Hepatocyte (in vitro differentiated cells): ENCODE data around the gene IPO11. TPM values are rescaled to one million over a fixed set of nuclear protein-coding genes. Genes with fewer than 3 reads are reported as not detected.
A peak's percentile ranks its signal among the peaks of the same experiment; 100 is the strongest.

Source experiments
- DNase-seq: peaks from one replicate; pipeline ENCODE4 v3.0.0-alpha.2; 2016; ENCODE audit warnings: low spot score
- H2AFZ ChIP-seq: fragments of 200-600 bp; sonication (generic); 2 replicates; pipeline ENCODE4 v1.6.0; 2016; ENCODE audit warnings: antibody characterized with exemption, mild to moderate bottlenecking
- H3K27ac ChIP-seq: fragments of 200-600 bp; sonication (generic); 2 replicates; pipeline ENCODE4 v1.5.1; 2016; ENCODE audit warnings: mild to moderate bottlenecking
- H3K27me3 ChIP-seq: fragments of 200-600 bp; sonication (generic); 2 replicates; pipeline ENCODE4 v1.6.1; 2016
- H3K36me3 ChIP-seq: fragments of 200-600 bp; sonication (generic); replicated peaks from 2 replicates; pipeline ENCODE4 v1.5.1; 2016; ENCODE audit warnings: low read depth; ENCODE audit not compliant: insufficient read depth
- H3K4me1 ChIP-seq: fragments of 200-600 bp; sonication (generic); 2 replicates; pipeline ENCODE4 v1.5.1; 2016; ENCODE audit warnings: mild to moderate bottlenecking, moderate library complexity; ENCODE audit not compliant: insufficient read depth
- H3K4me2 ChIP-seq: fragments of 200-600 bp; sonication (generic); 2 replicates; pipeline ENCODE4 v1.6.0; 2016
- H3K4me3 ChIP-seq: fragments of 200-600 bp; sonication (generic); 2 replicates; pipeline ENCODE4 v1.5.1; 2016; ENCODE audit warnings: mild to moderate bottlenecking
- H3K79me2 ChIP-seq: fragments of 200-600 bp; sonication (generic); 2 replicates; pipeline ENCODE4 v1.6.0; 2017; ENCODE audit warnings: mild to moderate bottlenecking
- H3K9me2 ChIP-seq: fragments of 200-600 bp; sonication (generic); replicated peaks from 2 replicates; pipeline ENCODE4 v1.6.0; 2017; ENCODE audit warnings: mild to moderate bottlenecking; ENCODE audit not compliant: insufficient read depth
- H3K9me3 ChIP-seq: fragments of 200-600 bp; sonication (generic); 2 replicates; pipeline ENCODE4 v1.5.1; 2016; ENCODE audit warnings: low read depth, mild to moderate bottlenecking
- H4K20me1 ChIP-seq: fragments of 200-600 bp; sonication (generic); 2 replicates; pipeline ENCODE4 v1.6.0; 2016; ENCODE audit warnings: mild to moderate bottlenecking; ENCODE audit not compliant: insufficient read depth, poor library complexity, severe bottlenecking
- EZH2 ChIP-seq: fragments of 200-600 bp; sonication (generic); IDR thresholded peaks from 2 replicates; pipeline ENCODE4 v1.6.1; 2016; ENCODE audit warnings: antibody characterized with exemption, mild to moderate bottlenecking, borderline replicate concordance
- EZH2phosphoT487 ChIP-seq: fragments of 200-600 bp; sonication (generic); IDR thresholded peaks from one replicate; pipeline ENCODE4 v1.6.1; 2018; ENCODE audit warnings: antibody characterized with exemption, mild to moderate bottlenecking, low read depth, moderate library complexity; ENCODE audit not compliant: unreplicated experiment, severe bottlenecking
- WGBS: methylation state at CpG from one replicate; pipeline ENCODE4 v1.1.6; 2016; ENCODE audit warnings: low lambda C conversion rate; ENCODE audit errors: missing lambda C conversion rate; 5-methylcytosine and 5-hydroxymethylcytosine counted together
- polyA plus RNA-seq: library from polyadenylated mRNA; unstranded; fragments of >200 nt; fragmentation: Nextera tagmentation; extraction: Ambion mirVana; gene quantifications from 2 replicates; pipeline ENCODE4 v1.2.1, GENCODE V29; 2016
- total RNA-seq: library from RNA; depleted of rRNA; stranded (reverse); fragments of >200 nt; gene quantifications from 2 replicates; pipeline ENCODE4 v1.2.3, GENCODE V29; 2014
- TF ChIP-seq, protein P1 (sequence below): fragments of 200-600 bp; sonication (generic); IDR thresholded peaks from 2 replicates; pipeline ENCODE4 v1.5.1; 2016; ENCODE audit warnings: antibody characterized with exemption, mild to moderate bottlenecking; ENCODE audit not compliant: poor library complexity

IPO11 gene
- total and polyA plus RNA-seq, 2 experiments from 2014 or later = 10.3 to 24.2 TPM

DNA sequence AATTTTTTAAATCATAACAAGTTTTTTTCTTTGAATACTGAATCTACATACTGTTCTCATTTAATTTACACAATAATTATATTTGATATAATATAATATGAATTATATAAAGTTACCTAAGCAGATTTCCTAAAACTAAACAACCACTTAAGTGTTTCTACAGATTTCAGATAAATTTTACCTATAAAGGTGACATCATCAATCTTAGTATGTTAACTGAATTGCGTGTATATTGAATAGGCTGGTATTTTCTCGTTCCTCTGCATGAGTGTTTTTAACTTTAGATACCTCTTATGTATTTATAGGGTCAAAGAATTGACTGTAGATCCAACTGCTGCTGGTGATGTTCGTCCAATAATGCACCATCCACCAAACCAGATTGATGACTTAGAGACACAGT lies 39.2 kb upstream of the IPO11 start:
- TF ChIP-seq EZH2phosphoT487 (no peak), EZH2 (no peak)
- TF ChIP-seq, protein P1, sequence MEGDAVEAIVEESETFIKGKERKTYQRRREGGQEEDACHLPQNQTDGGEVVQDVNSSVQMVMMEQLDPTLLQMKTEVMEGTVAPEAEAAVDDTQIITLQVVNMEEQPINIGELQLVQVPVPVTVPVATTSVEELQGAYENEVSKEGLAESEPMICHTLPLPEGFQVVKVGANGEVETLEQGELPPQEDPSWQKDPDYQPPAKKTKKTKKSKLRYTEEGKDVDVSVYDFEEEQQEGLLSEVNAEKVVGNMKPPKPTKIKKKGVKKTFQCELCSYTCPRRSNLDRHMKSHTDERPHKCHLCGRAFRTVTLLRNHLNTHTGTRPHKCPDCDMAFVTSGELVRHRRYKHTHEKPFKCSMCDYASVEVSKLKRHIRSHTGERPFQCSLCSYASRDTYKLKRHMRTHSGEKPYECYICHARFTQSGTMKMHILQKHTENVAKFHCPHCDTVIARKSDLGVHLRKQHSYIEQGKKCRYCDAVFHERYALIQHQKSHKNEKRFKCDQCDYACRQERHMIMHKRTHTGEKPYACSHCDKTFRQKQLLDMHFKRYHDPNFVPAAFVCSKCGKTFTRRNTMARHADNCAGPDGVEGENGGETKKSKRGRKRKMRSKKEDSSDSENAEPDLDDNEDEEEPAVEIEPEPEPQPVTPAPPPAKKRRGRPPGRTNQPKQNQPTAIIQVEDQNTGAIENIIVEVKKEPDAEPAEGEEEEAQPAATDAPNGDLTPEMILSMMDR = no peak
- H3K4me2 ChIP-seq = no peak overlapping the region
- H3K4me3 ChIP-seq = no peak overlapping the region
- H3K79me2 ChIP-seq = no peaks in the 10 kb centered on the region
- no peak overlapping the region for H2AFZ ChIP-seq
- H3K9me2 ChIP-seq = no peaks in the 10 kb centered on the region
- H3K27ac ChIP-seq = no peak overlapping the region
- H3K4me1 ChIP-seq = no peaks in the 10 kb centered on the region
- H3K36me3 ChIP-seq = no peaks in the 10 kb centered on the region
- H3K9me3 ChIP-seq = no peaks in the 10 kb centered on the region
- 100% methylated on average over 3 of the region's 3 CpGs for WGBS
- no peaks in the 10 kb centered on the region for H3K27me3 ChIP-seq
- no peak for DNase-seq
- no peaks in the 10 kb centered on the region for H4K20me1 ChIP-seq

DNA sequence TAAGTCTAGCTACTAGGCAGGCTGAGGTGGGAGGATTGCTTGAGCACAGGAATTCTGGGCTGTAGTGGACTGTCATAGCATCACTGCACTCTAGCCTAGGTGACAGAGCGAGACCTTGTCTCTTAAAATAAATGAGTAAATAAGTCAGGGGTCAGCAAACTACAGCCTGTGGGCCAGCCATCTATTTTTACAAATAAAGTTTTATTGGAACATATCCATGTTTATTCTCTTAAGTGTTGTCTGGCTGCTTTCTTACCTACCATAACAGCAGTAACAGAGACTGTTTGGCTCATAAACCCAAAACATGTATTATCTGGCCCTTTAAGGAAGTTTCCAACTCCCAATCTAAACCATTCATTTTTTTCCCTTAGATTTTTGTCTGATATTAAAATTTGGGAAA lies 38.5 kb upstream of the IPO11 start:
- no peaks in the 10 kb centered on the region for H3K36me3 ChIP-seq

DNA sequence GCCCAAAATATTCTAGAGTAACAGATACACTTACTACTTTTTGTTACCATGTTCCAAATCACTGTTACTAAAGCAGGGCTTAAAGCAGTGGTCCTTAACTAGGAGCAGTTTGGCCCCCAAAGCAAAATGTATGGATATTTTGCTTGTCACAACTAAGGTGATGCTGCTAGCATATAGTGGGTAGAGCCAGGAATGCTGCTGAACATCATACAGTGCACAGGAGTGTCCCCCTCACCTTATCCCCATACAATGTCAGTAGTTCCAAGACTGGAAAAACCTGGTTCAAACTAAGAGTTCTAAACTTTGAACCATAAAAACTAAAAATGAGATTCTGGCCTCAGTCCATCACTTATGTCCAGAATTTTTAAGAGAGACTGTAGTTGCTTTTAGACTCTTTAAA lies 36.9 kb upstream of the IPO11 start:
- no peaks in the 10 kb centered on the region for H4K20me1 ChIP-seq
- no peaks in the 10 kb centered on the region for H3K79me2 ChIP-seq
- TF ChIP-seq EZH2 (no peak), EZH2phosphoT487 (no peak)
- TF ChIP-seq, protein P1 = no peak
- H3K4me2 ChIP-seq = no peak overlapping the region
- no peak overlapping the region for H3K4me3 ChIP-seq
- DNase-seq = no peak
- H3K9me2 ChIP-seq = no peaks in the 10 kb centered on the region
- H3K36me3 ChIP-seq = no peaks in the 10 kb centered on the region
- H2AFZ ChIP-seq = no peak overlapping the region
- no peaks in the 10 kb centered on the region for H3K9me3 ChIP-seq
- H3K4me1 ChIP-seq = no peaks in the 10 kb centered on the region
- H3K27ac ChIP-seq = peak overlapping the region; percentile 24
- H3K27me3 ChIP-seq = no peaks in the 10 kb centered on the region

More for the DNA sequence above, 38.5 kb upstream of the IPO11 start:
- Histone ChIP-seq H3K79me2 (no peaks in the 10 kb centered on the region), H3K4me3 (no peak overlapping the region), H3K27me3 (no peaks in the 10 kb centered on the region), H3K27ac (no peak overlapping the region), H3K4me1 (no peaks in the 10 kb centered on the region), H2AFZ (no peak overlapping the region), H3K9me3 (no peaks in the 10 kb centered on the region), H4K20me1 (no peaks in the 10 kb centered on the region), H3K4me2 (no peak overlapping the region), H3K9me2 (no peaks in the 10 kb centered on the region)
- WGBS = 100% methylated on average over 1 of the region's 1 CpG
- TF ChIP-seq EZH2 = no peak
- TF ChIP-seq, protein P1 = no peak
- no peak for TF ChIP-seq EZH2phosphoT487
- no peak for DNase-seq

DNA sequence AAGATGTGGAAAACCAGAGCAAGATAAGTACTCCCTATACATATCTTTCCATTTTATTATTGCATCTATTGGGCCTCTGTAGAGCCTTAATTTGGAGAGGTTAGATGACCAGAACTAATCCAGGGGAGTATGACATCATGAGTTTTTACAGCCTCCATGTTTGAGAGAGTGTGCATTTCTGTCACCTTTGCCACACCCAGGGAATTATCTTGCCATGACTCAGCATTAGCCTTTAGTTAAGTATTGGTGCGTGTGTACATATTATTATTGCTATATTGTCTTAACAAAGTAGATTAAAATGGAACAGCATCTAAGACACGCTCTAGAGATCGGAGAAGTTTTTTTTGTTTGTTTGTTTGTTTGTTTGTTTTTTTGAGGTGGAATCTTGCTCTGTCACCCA lies 36.5 kb upstream of the IPO11 start:
- Histone ChIP-seq H3K4me3 (no peak overlapping the region), H3K27ac (peak overlapping the region; percentile 24), H3K27me3 (no peaks in the 10 kb centered on the region), H3K9me3 (no peaks in the 10 kb centered on the region), H2AFZ (no peak overlapping the region), H4K20me1 (no peaks in the 10 kb centered on the region), H3K79me2 (no peaks in the 10 kb centered on the region), H3K9me2 (no peaks in the 10 kb centered on the region), H3K4me1 (no peaks in the 10 kb centered on the region), H3K4me2 (no peak overlapping the region), H3K36me3 (no peaks in the 10 kb centered on the region)
- TF ChIP-seq EZH2 = no peak
- TF ChIP-seq, protein P1 = no peak
- TF ChIP-seq EZH2phosphoT487 = no peak
- 77% methylated on average over 3 of the region's 3 CpGs for WGBS
- DNase-seq = peak; percentile 19
